ENCODE results near the gene UBALD1. TPM values are rescaled to one million over a fixed set of nuclear protein-coding genes. Genes with fewer than 3 reads are reported as not detected.

The UBALD1 gene
- total RNA-seq, 4 donors from 2014 or later: 2.8 to 31.1 (median 23.5) TPM; not detected in 1

DNA sequence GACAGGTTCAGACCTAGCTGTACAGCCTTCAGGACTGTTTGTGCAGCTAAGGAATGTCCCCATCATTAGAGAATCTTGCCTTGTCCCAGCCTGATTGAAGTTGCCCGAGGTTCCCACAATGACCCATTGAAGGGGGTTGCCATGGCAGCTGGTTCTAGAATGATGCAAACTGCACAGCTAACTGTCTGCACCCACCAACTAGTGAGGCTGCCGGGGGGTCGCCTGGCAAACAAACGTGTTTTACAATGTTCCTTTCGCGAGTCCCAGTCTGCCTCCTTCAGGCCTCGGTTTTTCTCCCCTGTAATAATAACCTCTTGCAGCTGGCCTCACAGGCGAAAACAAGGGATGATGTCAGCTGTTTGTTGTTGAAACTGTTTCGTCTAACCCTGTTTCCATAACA is 53.1 kb downstream of the UBALD1 start:
- Histone ChIP-seq H3K4me1 (no peaks in the 10 kb centered on the region), H3K27me3 (no peaks in the 10 kb centered on the region), H3K9me3 (no peaks in the 10 kb centered on the region), H3K36me3 (no peaks in the 10 kb centered on the region), H3K27ac (no peak overlapping the region), H3K4me3 (no peak overlapping the region)
- intact Hi-C loops (cut with DNase I; ENCODE audit: low total_unique reads): no loop called here
- DNase-seq: no peak
- TF ChIP-seq POLR2A (IDR thresholded peaks at IDR 0.05): no peak
- TF ChIP-seq, protein P1, sequence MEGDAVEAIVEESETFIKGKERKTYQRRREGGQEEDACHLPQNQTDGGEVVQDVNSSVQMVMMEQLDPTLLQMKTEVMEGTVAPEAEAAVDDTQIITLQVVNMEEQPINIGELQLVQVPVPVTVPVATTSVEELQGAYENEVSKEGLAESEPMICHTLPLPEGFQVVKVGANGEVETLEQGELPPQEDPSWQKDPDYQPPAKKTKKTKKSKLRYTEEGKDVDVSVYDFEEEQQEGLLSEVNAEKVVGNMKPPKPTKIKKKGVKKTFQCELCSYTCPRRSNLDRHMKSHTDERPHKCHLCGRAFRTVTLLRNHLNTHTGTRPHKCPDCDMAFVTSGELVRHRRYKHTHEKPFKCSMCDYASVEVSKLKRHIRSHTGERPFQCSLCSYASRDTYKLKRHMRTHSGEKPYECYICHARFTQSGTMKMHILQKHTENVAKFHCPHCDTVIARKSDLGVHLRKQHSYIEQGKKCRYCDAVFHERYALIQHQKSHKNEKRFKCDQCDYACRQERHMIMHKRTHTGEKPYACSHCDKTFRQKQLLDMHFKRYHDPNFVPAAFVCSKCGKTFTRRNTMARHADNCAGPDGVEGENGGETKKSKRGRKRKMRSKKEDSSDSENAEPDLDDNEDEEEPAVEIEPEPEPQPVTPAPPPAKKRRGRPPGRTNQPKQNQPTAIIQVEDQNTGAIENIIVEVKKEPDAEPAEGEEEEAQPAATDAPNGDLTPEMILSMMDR (IDR thresholded peaks at IDR 0.05): no peak

Small RNA genes lying within 50 kb of the gene (small RNA-seq; reads per million reads assigned to genes)
- gene RN7SL850P: not detected

Other genes starting within 250 kb of the UBALD1 start
- 10 to 100 TPM in 3 of 4 donors, 1 to 10 TPM in 1; 3.6 to 49.0 (median 19.9) TPM for gene VASN, start 243.0 kb downstream of the UBALD1 start, total RNA-seq
- 10 to 100 TPM; 13.8 to 52.1 (median 30.0) TPM for gene CORO7, start 198.3 kb downstream of the UBALD1 start, total RNA-seq
- gene DNAJA3, start 189.0 kb downstream of the UBALD1 start, total RNA-seq: 10 to 100 TPM; 13.8 to 44.9 (median 36.4) TPM
- gene NMRAL1, start 140.3 kb downstream of the UBALD1 start, total RNA-seq: 100 to 1,000 TPM in 1 of 4 donors, 10 to 100 TPM in 3; 37.0 to 320 (median 59.3) TPM
- 10 to 100 TPM; 13.2 to 43.1 (median 34.1) TPM for gene HMOX2, start 138.5 kb downstream of the UBALD1 start, total RNA-seq
- gene CDIP1, start 76.1 kb downstream of the UBALD1 start, total RNA-seq: 10 to 100 TPM in 2 of 4 donors, 1 to 10 TPM in 2; 5.0 to 40.6 (median 11.1) TPM
- gene C16orf96, start 58.5 kb downstream of the UBALD1 start, total RNA-seq: under 1 TPM in 3 of 4 donors, not detected in 1; 0.26 to 0.35 (median 0.30) TPM
- 100 to 1,000 TPM in 1 of 4 donors, 10 to 100 TPM in 3; 19.0 to 107 (median 68.6) TPM for gene MGRN1, start 9.9 kb upstream of the UBALD1 start, total RNA-seq
- 10 to 100 TPM; 15.4 to 48.3 (median 33.1) TPM for gene NUDT16L1, start 78.7 kb upstream of the UBALD1 start, total RNA-seq
- gene ANKS3, start 119.4 kb upstream of the UBALD1 start, total RNA-seq: 10 to 100 TPM in 3 of 4 donors, 1 to 10 TPM in 1; 2.4 to 51.7 (median 33.1) TPM
- 1 to 10 TPM in 1 of 4 donors, under 1 TPM in 1, not detected in 2; 0.67 to 3.5 TPM for gene DNAAF8, start 119.6 kb upstream of the UBALD1 start, total RNA-seq
- 10 to 100 TPM; 11.0 to 31.2 (median 20.2) TPM for gene ZNF500, start 152.3 kb upstream of the UBALD1 start, total RNA-seq
- not detected for gene SEPTIN12, start 173.5 kb upstream of the UBALD1 start, total RNA-seq
- 1 to 10 TPM in 1 of 4 donors, not detected in 3; 4.6 TPM for gene SMIM22, start 180.5 kb upstream of the UBALD1 start, total RNA-seq
- 10 to 100 TPM in 3 of 4 donors, 1 to 10 TPM in 1; 7.9 to 70.6 (median 21.5) TPM for gene ROGDI, start 187.7 kb upstream of the UBALD1 start, total RNA-seq
- gene GLYR1, start 232.4 kb upstream of the UBALD1 start, total RNA-seq: 10 to 100 TPM; 26.6 to 86.3 (median 47.1) TPM
- gene UBN1, start 232.6 kb upstream of the UBALD1 start, total RNA-seq: 10 to 100 TPM in 3 of 4 donors, 1 to 10 TPM in 1; 4.9 to 56.2 (median 33.4) TPM